ENCODE data around the gene NPFF. TPM values are rescaled to one million over a fixed set of nuclear protein-coding genes. Genes with fewer than 3 reads are reported as not detected.

The NPFF gene
- total and polyA plus RNA-seq, 10 of the 15 experiments (the other 5 are each of a cell fraction or from before 2014, with no cell fraction given) = 0.21 to 0.69 (median 0.23) TPM; not detected in 7

- no peak overlapping the region for H3K27ac ChIP-seq (ENCODE audit: control insufficient read depth, insufficient read depth)
- H3K9me3 ChIP-seq (replicated peaks; ENCODE audit: control insufficient read depth, insufficient read depth, low read length) = no peaks in the 10 kb centered on the region
- no peaks in the 10 kb centered on the region for H4K20me1 ChIP-seq (ENCODE audit: control insufficient read depth, insufficient read depth)
- RAD21 ChIA-PET (ENCODE audit: unreplicated experiment) = no interaction called here
- in situ Hi-C loops (cut with MboI) = no loop called here
- no peak overlapping the region for H3K9ac ChIP-seq (ENCODE audit: control insufficient read depth, insufficient read depth, low read length)
- no TSS peak for BruUV-seq (replicated peaks)
- TF ChIP-seq POLR2A (IDR thresholded peaks at IDR 0.05; ENCODE audit: low read depth, low read length) = peak; percentile 55
- TF ChIP-seq NR2F1 (conservative IDR thresholded peaks at IDR 0.05) = no peak
- POLR2A ChIA-PET = interaction anchor here (1.2 kb wide), 1 partner anchor 10 kb away, joined by 3 read pairs; no protein-coding TSS in a partner anchor
- CTCF ChIA-PET = interaction anchor here (0.6 kb wide), 1 partner anchor 12 kb away, joined by 3 read pairs; no protein-coding TSS in a partner anchor
- no peaks in the 10 kb centered on the region for H3K27me3 ChIP-seq (replicated peaks in 1 of 2; ENCODE audit: control insufficient read depth in 2 of 2, insufficient read depth in 2 of 2, low read length in 1 of 2)
- FAIRE-seq (no peak), ATAC-seq (no peak), DNase-seq (ENCODE audit: low read depth, low spot score) (no peak)
- no peak overlapping the region for H2AFZ ChIP-seq (ENCODE audit: control insufficient read depth, low read depth, low read length)
- no peaks in the 10 kb centered on the region for H3K4me1 ChIP-seq (ENCODE audit: control insufficient read depth, insufficient read depth, low read length)
- no peak overlapping the region for H3K4me2 ChIP-seq (ENCODE audit: control insufficient read depth, insufficient read depth)
- no peak overlapping the region for H3K4me3 ChIP-seq
- intact Hi-C loops (cut with micrococcal nuclease; ENCODE audit: unreplicated experiment) = no loop called here
- SMC1A ChIA-PET (ENCODE audit: uncharacterized antibody, unreplicated experiment) = interaction anchor here (1.0 kb wide), 1 partner anchor 9 kb away, joined by 3 read pairs; no protein-coding TSS in a partner anchor
- H3K79me2 ChIP-seq (ENCODE audit: control insufficient read depth, insufficient read depth, low read length) = no peaks in the 10 kb centered on the region
- peaks cover 27 to 40% of the 10 kb centered on the region in 2 experiments for H3K36me3 ChIP-seq (ENCODE audit: control insufficient read depth in 2 of 2, insufficient read depth in 2 of 2, low read length in 1 of 2)
- WGBS (ENCODE audit: insufficient coverage, insufficient replicate concordance, low lambda C conversion rate, missing lambda C conversion rate) = over 99% methylated on average over 10 of the region's 10 CpGs
Measured at GRCh38 chr12:53485955-53486735, 21.1 kb downstream of the NPFF start.

GRCh38 chr12:53484686-53485575 lies 22.4 kb downstream of the NPFF start:
- RAD21 ChIA-PET (ENCODE audit: unreplicated experiment) = no interaction called here
- Histone ChIP-seq H3K79me2 (ENCODE audit: control insufficient read depth, insufficient read depth, low read length) (no peaks in the 10 kb centered on the region), H3K4me1 (ENCODE audit: control insufficient read depth, insufficient read depth, low read length) (no peaks in the 10 kb centered on the region), H3K27ac (ENCODE audit: control insufficient read depth, insufficient read depth) (no peak overlapping the region), H3K9me3 (replicated peaks; ENCODE audit: control insufficient read depth, insufficient read depth, low read length) (no peaks in the 10 kb centered on the region), H3K4me3 (no peak overlapping the region), H3K4me2 (ENCODE audit: control insufficient read depth, insufficient read depth) (no peak overlapping the region), H2AFZ (ENCODE audit: control insufficient read depth, low read depth, low read length) (no peak overlapping the region), H3K36me3 (ENCODE audit: control insufficient read depth in 2 of 2, insufficient read depth in 2 of 2, low read length in 1 of 2) (peaks cover 28 to 44% of the 10 kb centered on the region in 2 experiments), H3K27me3 (replicated peaks in 1 of 2; ENCODE audit: control insufficient read depth in 2 of 2, insufficient read depth in 2 of 2, low read length in 1 of 2) (no peaks in the 10 kb centered on the region), H3K9ac (ENCODE audit: control insufficient read depth, insufficient read depth, low read length) (no peak overlapping the region), H4K20me1 (ENCODE audit: control insufficient read depth, insufficient read depth) (no peaks in the 10 kb centered on the region)
- CTCF ChIA-PET = no interaction called here
- no TSS peak for BruUV-seq (replicated peaks)
- SMC1A ChIA-PET (ENCODE audit: uncharacterized antibody, unreplicated experiment) = no interaction called here
- ATAC-seq (no peak), FAIRE-seq (no peak), DNase-seq (ENCODE audit: low read depth, low spot score) (no peak)
- intact Hi-C loops (cut with micrococcal nuclease; ENCODE audit: unreplicated experiment) (no loop called here), in situ Hi-C loops (cut with MboI) (no loop called here)
- POLR2A ChIA-PET = no interaction called here
- 91% methylated on average over 10 of the region's 10 CpGs for WGBS (ENCODE audit: insufficient coverage, insufficient replicate concordance, low lambda C conversion rate, missing lambda C conversion rate)
- peak; percentile 71 for TF ChIP-seq POLR2A (IDR thresholded peaks at IDR 0.05; ENCODE audit: low read depth, low read length)
- 0 out of 2 replicates have a peak, but pooled peaks have one; percentile 4 for TF ChIP-seq ATF2 (IDR thresholded peaks at IDR 0.05; ENCODE audit: low read length)
- no peak for TF ChIP-seq ASH2L (IDR thresholded peaks at IDR 0.05; ENCODE audit: borderline replicate concordance, low read depth)
- peak; percentile 4; the same call in 1 of the 2 replicates for TF ChIP-seq PML (IDR thresholded peaks at IDR 0.05; ENCODE audit: low read length)
- TF ChIP-seq BCL3 (IDR thresholded peaks at IDR 0.05; ENCODE audit: borderline replicate concordance, insufficient read depth, low read depth, low read length, poor library complexity, severe bottlenecking) = peak; percentile 2

Data from GM12878 (cell line).